KBM-7 (cell line): Measurements from ENCODE around the gene HDAC9.
"Not testable (repeated sequence)": the region's sequence is repeated elsewhere in the genome, so short reads cannot be mapped to it uniquely, and the experiment has no call there.

Experiments used
- DNase-seq: peaks from one replicate; pipeline ENCODE4 v3.0.0-alpha.2; 2015
- in situ Hi-C: fragments of 300-500 bp; cut with MboI; formaldehyde crosslinking; loops from 2 replicates; pipeline ENCODE4 v1.14.3; 2020; ENCODE audit warnings: low sequenced_read_pairs, low pct_unique_long_range_greater_than_20kb, mixed read lengths

Gene HDAC9

GRCh38 chr7:18952846-18953245 lies 457.3 kb downstream of the HDAC9 start:
- no peak for DNase-seq
- in situ Hi-C loops = no loop called here

- no peak for DNase-seq
These were observed 463.1 kb downstream of the HDAC9 start for GRCh38 chr7:18958627-18959026.

GRCh38 chr7:18960725-18961124 lies 465.2 kb downstream of the HDAC9 start:
- no peak for DNase-seq
- in situ Hi-C loops = no loop called here

More at GRCh38 chr7:18958627-18959026, 463.1 kb downstream of the HDAC9 start:
- in situ Hi-C loops = no loop called here

- DNase-seq = no peak
- in situ Hi-C loops = no loop called here
These were observed 466.5 kb downstream of the HDAC9 start for GRCh38 chr7:18962031-18962430.

GRCh38 chr7:18965657-18966056 lies 470.1 kb downstream of the HDAC9 start:
- no peak for DNase-seq
- in situ Hi-C loops = no loop called here

GRCh38 chr7:18967755-18968154 lies 472.2 kb downstream of the HDAC9 start:
- DNase-seq, in situ Hi-C loops: not testable (repeated sequence)

- DNase-seq = no peak
- in situ Hi-C loops = no loop called here
These were observed 476.3 kb downstream of the HDAC9 start for GRCh38 chr7:18971839-18972238.

GRCh38 chr7:18974803-18975202 lies 479.3 kb downstream of the HDAC9 start:
- in situ Hi-C loops = no loop called here
- DNase-seq = no peak

GRCh38 chr7:18975276-18975675 lies 479.7 kb downstream of the HDAC9 start:
- no peak for DNase-seq
- in situ Hi-C loops = no loop called here

GRCh38 chr7:18975689-18976280 lies 480.2 kb downstream of the HDAC9 start:
- no peak for DNase-seq

GRCh38 chr7:18976715-18977471 lies 481.3 kb downstream of the HDAC9 start:
- in situ Hi-C loops = no loop called here
- no peak for DNase-seq

More at GRCh38 chr7:18975689-18976280, 480.2 kb downstream of the HDAC9 start:
- in situ Hi-C loops = no loop called here

- in situ Hi-C loops = no loop called here
- DNase-seq = no peak
These were observed 482.6 kb downstream of the HDAC9 start for GRCh38 chr7:18978108-18978495.

GRCh38 chr7:18990700-18991099 lies 495.2 kb downstream of the HDAC9 start:
- DNase-seq, in situ Hi-C loops: not testable (repeated sequence)

- in situ Hi-C loops = no loop called here
- DNase-seq = no peak
These were observed 498.6 kb downstream of the HDAC9 start for GRCh38 chr7:18993933-18994668.

GRCh38 chr7:18995270-18995671 lies 499.7 kb downstream of the HDAC9 start:
- no peak for DNase-seq
- in situ Hi-C loops = no loop called here

GRCh38 chr7:18995811-18996426 lies 500.4 kb downstream of the HDAC9 start:
- DNase-seq = no peak
- in situ Hi-C loops = no loop called here

GRCh38 chr7:18996583-18996982 lies 501.0 kb downstream of the HDAC9 start:
- in situ Hi-C loops = no loop called here

GRCh38 chr7:18997477-18998150 lies 502.1 kb downstream of the HDAC9 start:
- no peak for DNase-seq
- in situ Hi-C loops = no loop called here

More at GRCh38 chr7:18996583-18996982, 501.0 kb downstream of the HDAC9 start:
- no peak for DNase-seq

- DNase-seq = no peak
- in situ Hi-C loops = no loop called here
These were observed 504.9 kb downstream of the HDAC9 start for GRCh38 chr7:19000410-19000809.
